Coronary artery (tissue), 2 donors: ENCODE results near the gene SORCS3.

Experiments used
- DNase-seq: peaks from one replicate; pipeline ENCODE4 v3.0.0-alpha.2; 2017; ENCODE audit warnings: low spot score
- H3K27ac ChIP-seq, 2 donors: fragments of 200-600 bp; sonication (generic); one replicate each; pipeline ENCODE4 v1.5.1; 2016 to 2019
- H3K4me3 ChIP-seq: fragments of 200-600 bp; sonication (generic); 2 replicates; pipeline ENCODE4 v1.5.1; 2016; ENCODE audit warnings: mild to moderate bottlenecking, moderate library complexity
- CTCF ChIP-seq: fragments of 200-600 bp; sonication (generic); IDR thresholded peaks from one replicate; pipeline ENCODE4 v1.5.1; 2019; ENCODE audit warnings: antibody characterized with exemption

SORCS3 gene

GRCh38 chr10:104966563-104967297, 325.6 kb downstream of the SORCS3 start:
- TF ChIP-seq CTCF, result no peak
- no peak for DNase-seq
- Histone ChIP-seq H3K4me3 (no peak overlapping the region), H3K27ac (no peak overlapping the region)

GRCh38 chr10:104980368-104980767, 339.3 kb downstream of the SORCS3 start:
- Histone ChIP-seq H3K4me3 (no peak overlapping the region), H3K27ac (no peak overlapping the region)
- TF ChIP-seq CTCF, result no peak
- DNase-seq, result no peak

GRCh38 chr10:104981995-104982394, 340.9 kb downstream of the SORCS3 start:
- TF ChIP-seq CTCF, result no peak
- Histone ChIP-seq H3K27ac (no peak overlapping the region), H3K4me3 (no peak overlapping the region)
- no peak for DNase-seq

- TF ChIP-seq CTCF, result no peak
- Histone ChIP-seq H3K4me3 (no peak overlapping the region), H3K27ac (no peak overlapping the region)
- DNase-seq, result no peak
Observed at GRCh38 chr10:104988686-104989085, 347.6 kb downstream of the SORCS3 start.

- no peak for TF ChIP-seq CTCF
- no peak for DNase-seq
- Histone ChIP-seq H3K4me3 (no peak overlapping the region), H3K27ac (no peak overlapping the region)
Observed at GRCh38 chr10:104989880-104990279, 348.8 kb downstream of the SORCS3 start.

GRCh38 chr10:104993085-104993484, 352.0 kb downstream of the SORCS3 start:
- DNase-seq, result no peak
- no peak for TF ChIP-seq CTCF
- Histone ChIP-seq H3K4me3 (no peak overlapping the region), H3K27ac (no peak overlapping the region)

DNA sequence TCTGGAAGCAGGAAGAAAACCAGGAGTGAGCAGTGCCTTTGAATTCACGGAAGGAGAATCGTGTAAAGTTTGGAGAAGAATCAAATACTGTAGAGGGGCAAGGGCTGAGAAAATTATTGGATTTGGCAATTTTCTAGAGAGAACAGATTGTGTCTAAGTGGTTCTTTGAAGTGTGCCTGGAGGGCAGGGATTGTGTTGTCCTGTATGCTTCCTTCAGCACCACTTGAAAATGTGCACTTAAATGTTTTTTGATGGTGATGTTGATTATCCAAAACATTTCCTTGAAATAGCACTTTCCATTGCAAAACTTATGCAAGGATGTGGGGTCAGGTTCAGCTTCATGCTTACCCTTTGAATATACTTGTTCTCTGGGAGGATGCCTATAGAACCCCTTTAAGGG, 360.2 kb downstream of the SORCS3 start:
- no peak for TF ChIP-seq CTCF
- Histone ChIP-seq H3K27ac (no peak overlapping the region), H3K4me3 (no peak overlapping the region)
- no peak for DNase-seq
